Ecto neural progenitor cell (in vitro differentiated cells): ENCODE data around the gene KRTAP5-11.
"Not testable (repeated sequence)": the region's sequence is repeated elsewhere in the genome, so short reads cannot be mapped to it uniquely, and the experiment has no call there.

Experiments used
- DNase-seq: peaks from one replicate; pipeline ENCODE4 v3.0.0-alpha.2; 2018; ENCODE audit warnings: low spot score

The KRTAP5-11 gene

GRCh38 chr11:71555508-71555907 lies 27.2 kb downstream of the KRTAP5-11 start:
- no peak for DNase-seq

- DNase-seq = no peak
Observed at GRCh38 chr11:71554996-71555395, 27.7 kb downstream of the KRTAP5-11 start.

- DNase-seq = no peak
Observed at GRCh38 chr11:71551711-71552110, 31.0 kb downstream of the KRTAP5-11 start.

DNA sequence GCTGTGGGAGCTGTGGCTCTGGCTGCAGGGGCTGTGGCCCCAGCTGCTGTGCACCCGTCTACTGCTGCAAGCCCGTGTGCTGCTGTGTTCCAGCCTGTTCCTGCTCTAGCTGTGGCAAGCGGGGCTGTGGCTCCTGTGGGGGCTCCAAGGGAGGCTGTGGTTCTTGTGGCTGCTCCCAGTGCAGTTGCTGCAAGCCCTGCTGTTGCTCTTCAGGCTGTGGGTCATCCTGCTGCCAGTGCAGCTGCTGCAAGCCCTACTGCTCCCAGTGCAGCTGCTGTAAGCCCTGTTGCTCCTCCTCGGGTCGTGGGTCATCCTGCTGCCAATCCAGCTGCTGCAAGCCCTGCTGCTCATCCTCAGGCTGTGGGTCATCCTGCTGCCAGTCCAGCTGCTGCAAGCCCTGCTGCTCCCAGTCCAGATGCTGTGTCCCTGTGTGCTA lies 33.9 kb downstream of the KRTAP5-11 start:
- DNase-seq = no peak

DNA sequence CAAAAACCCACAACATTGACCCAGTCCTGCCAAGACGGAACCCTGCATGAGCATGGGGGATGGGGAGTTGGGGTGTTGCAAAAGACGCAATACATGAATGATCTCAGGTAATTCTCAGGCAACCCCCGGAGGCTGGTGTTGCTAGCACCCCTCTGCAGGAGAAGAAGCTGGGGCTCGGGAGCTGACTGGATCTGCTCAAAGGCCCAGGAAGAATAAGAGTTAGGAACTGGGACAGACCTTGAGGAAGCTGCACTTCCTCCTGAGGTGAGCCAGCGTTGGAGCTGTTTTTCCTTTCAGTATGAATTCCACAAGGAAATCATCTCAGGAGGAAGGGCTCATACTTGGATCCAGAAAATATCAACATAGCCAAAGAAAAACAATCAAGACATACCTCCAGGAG lies 34.6 kb downstream of the KRTAP5-11 start, which contains the start of gene KRTAP5-9:
Gene KRTAP5-9, plus strand, starts transcription at position 301 of the 400 bp plus-strand sequence. CDS start 238 bp downstream, outside the sequence.
- no peak for DNase-seq

GRCh38 chr11:71545405-71545966 lies 37.2 kb downstream of the KRTAP5-11 start:
- no peak for DNase-seq

GRCh38 chr11:71544525-71545214 lies 38.0 kb downstream of the KRTAP5-11 start:
- DNase-seq = no peak

DNA sequence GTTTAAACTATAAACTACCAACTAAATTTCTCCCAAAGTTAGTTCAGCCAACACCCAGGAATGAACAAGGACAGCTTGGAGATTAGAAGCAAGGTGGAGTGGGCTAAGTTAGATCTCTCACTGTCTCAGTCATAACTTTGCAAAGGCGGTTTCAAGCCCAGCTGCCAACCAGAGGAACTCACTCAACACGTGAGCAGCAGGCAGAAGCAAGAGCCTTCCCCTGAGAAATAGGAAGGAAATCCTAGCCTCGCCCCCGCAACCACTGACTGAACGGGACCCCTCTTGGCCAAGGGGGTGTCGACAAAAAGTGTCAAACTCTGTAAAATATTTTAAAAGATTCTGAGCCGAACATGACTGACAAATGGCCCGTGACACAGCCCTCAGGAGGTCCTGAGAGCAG lies 38.8 kb downstream of the KRTAP5-11 start:
- DNase-seq = no peak

GRCh38 chr11:71542879-71543777 lies 39.5 kb downstream of the KRTAP5-11 start:
- no peak for DNase-seq

- no peak for DNase-seq
Observed at GRCh38 chr11:71542382-71542781, 40.3 kb downstream of the KRTAP5-11 start.

GRCh38 chr11:71540521-71541304 lies 42.0 kb downstream of the KRTAP5-11 start:
- DNase-seq = not testable (repeated sequence)

GRCh38 chr11:71539971-71540370 lies 42.7 kb downstream of the KRTAP5-11 start:
- DNase-seq = not testable (repeated sequence)

- DNase-seq = no peak
Observed at GRCh38 chr11:71539017-71539416, 43.7 kb downstream of the KRTAP5-11 start.

- no peak for DNase-seq
Observed at GRCh38 chr11:71538666-71538990, 44.0 kb downstream of the KRTAP5-11 start.

- not testable (repeated sequence) for DNase-seq
Observed at GRCh38 chr11:71537977-71538665, 44.6 kb downstream of the KRTAP5-11 start, which contains the start of gene KRTAP5-8. Gene KRTAP5-8, plus strand, starts transcription at chr11:71538025. Its CDS starts 31 bp downstream, at chr11:71538056.

- no peak for DNase-seq
Observed at GRCh38 chr11:71537537-71537936, 45.1 kb downstream of the KRTAP5-11 start.

DNA sequence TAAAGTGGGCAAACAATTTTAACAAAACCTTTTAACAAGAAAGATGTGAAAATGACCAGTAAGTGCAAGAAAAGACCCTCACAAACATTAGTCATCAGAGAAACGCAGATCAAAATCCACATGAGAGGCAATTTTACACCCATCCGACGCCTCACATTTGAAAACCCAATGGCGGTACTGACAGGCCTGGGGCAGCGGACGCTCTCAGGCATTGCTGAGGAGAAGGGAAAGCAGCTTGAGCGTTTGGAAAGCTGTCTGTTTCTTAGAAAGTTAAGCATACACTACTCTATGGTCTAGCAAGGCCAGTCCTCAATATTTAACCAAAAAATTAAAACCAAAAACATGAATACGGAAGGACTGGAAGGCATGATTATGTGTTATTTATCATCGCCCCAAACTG lies 46.9 kb downstream of the KRTAP5-11 start:
- DNase-seq = no peak

DNA sequence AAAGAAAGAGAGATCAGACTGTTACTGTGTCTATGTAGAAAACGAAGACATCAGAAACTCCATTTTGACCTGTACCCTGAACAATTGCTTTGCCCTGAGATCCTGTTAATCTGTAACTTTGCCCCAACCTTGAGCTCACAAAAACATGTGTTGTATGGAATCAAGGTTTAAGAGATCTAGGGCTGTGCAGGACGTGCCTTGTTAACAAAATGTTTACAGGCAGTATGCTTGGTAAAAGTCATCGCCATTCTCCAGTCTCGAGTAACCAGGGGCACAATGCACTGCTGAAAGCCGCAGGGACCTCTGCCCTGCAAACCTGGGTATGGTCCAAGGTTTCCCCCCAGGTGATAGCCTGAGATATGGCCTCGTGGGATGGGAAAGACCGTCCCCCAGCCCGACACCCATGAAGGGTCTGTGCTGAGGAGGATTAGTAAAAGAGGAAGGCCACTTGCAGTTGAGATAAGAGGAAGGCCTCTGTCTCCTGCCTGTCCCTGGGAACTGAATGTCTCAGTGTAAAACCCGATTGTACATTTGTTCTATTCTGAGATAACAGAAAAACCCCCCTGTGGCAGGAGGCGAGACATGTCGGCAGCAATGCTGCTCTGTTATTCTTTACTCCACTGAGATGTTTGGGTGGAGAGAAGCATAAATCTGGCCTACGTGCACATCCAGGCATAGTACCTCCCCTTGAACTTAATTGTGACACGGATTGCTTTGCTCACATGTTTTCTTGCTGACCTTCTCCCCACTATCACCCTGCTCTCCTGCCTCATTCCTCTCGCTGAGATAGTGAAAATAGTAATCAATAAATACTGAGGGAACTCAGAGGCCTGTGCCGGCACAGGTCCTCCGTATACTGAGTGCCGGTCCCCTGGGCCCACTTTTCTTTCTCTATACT lies 47.7 kb downstream of the KRTAP5-11 start:
- not testable (repeated sequence) for DNase-seq

DNA sequence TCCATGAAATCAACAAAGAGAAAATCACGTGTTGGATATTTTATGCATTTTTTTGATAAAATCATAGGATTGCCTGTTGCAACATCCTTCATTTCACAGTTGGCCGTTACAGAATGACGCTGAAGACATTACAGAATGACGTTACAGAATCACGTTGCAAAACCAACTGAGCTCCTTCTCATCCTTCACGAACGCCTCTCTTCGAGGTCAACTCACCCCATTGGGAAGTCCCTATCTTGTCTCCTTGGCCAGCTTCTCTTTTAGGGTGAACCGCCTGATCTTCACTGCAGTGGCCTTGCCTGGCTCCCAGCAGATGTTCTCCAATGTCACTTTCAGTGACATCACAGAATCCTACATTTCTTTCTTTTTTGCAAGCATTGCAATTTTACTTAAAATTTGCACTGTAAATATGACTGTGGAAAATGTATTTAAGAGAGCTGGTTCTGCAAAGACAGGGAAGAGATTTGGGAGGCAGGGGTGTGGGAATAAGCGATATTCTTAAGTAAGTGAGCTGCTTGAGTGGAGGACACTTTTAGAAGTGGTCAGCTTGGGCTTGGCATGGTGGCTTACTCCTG lies 50.6 kb downstream of the KRTAP5-11 start:
- DNase-seq = peak; percentile 6
